ENCODE results near the gene PDIA6.

Gene PDIA6

GRCh38 chr2:10833021-10833420, 20.4 kb upstream of the PDIA6 start:
- no peak for TF ChIP-seq CTCF (conservative IDR thresholded peaks at IDR 0.05; ENCODE audit: low read depth, low read length)
- no peak overlapping the region for H3K4me3 ChIP-seq (ENCODE audit: low read depth, low read length)
- DNase-seq (ENCODE audit: low read depth) = no peak

- TF ChIP-seq CTCF (conservative IDR thresholded peaks at IDR 0.05; ENCODE audit: low read depth, low read length) = peak; percentile 97
- DNase-seq (ENCODE audit: low read depth) = peak; percentile 86
- H3K4me3 ChIP-seq (ENCODE audit: low read depth, low read length) = no peak overlapping the region
Measured at GRCh38 chr2:10832203-10832936, 19.8 kb upstream of the PDIA6 start.

- H3K4me3 ChIP-seq (ENCODE audit: low read depth, low read length) = no peak overlapping the region
- TF ChIP-seq CTCF (conservative IDR thresholded peaks at IDR 0.05; ENCODE audit: low read depth, low read length) = no peak
- no peak for DNase-seq (ENCODE audit: low read depth)
Measured at GRCh38 chr2:10831400-10831985, 18.9 kb upstream of the PDIA6 start.

- DNase-seq (ENCODE audit: low read depth) = no peak
- TF ChIP-seq CTCF (conservative IDR thresholded peaks at IDR 0.05; ENCODE audit: low read depth, low read length) = no peak
- no peak overlapping the region for H3K4me3 ChIP-seq (ENCODE audit: low read depth, low read length)
Measured at GRCh38 chr2:10830641-10831399, 18.2 kb upstream of the PDIA6 start.

- TF ChIP-seq CTCF (conservative IDR thresholded peaks at IDR 0.05; ENCODE audit: low read depth, low read length) = no peak
- no peak for DNase-seq (ENCODE audit: low read depth)
- H3K4me3 ChIP-seq (ENCODE audit: low read depth, low read length) = no peak overlapping the region
Measured at GRCh38 chr2:10830203-10830602, 17.6 kb upstream of the PDIA6 start.

- TF ChIP-seq CTCF (conservative IDR thresholded peaks at IDR 0.05; ENCODE audit: low read depth, low read length) = no peak
- no peak overlapping the region for H3K4me3 ChIP-seq (ENCODE audit: low read depth, low read length)
- DNase-seq (ENCODE audit: low read depth) = no peak
Measured at GRCh38 chr2:10829299-10829698, 16.7 kb upstream of the PDIA6 start.
